Prostate gland (tissue), 2 donors: Measurements from ENCODE around the gene ESYT2.

Experiments
- POLR2AphosphoS5 ChIP-seq: sonication (generic); formaldehyde crosslinking; IDR thresholded peaks from one replicate; pipeline ENCODE4 v1.6.1; 2017; ENCODE audit warnings: antibody characterized with exemption
- TF ChIP-seq, protein P1 (sequence below), 4 experiments: fragments of 200-600 bp in 2 of 4; fragments of 450-650 bp in 2 of 4; sonication (generic) in 2 of 4; IDR thresholded peaks; 1 replicate in 3 of 4; 2 replicates in 1 of 4; pipeline ENCODE4 v1.5.1; 2016 to 2019; ENCODE audit warnings: antibody characterized with exemption in 4 of 4, mild to moderate bottlenecking in 2 of 4, moderate library complexity in 2 of 4

DNA sequence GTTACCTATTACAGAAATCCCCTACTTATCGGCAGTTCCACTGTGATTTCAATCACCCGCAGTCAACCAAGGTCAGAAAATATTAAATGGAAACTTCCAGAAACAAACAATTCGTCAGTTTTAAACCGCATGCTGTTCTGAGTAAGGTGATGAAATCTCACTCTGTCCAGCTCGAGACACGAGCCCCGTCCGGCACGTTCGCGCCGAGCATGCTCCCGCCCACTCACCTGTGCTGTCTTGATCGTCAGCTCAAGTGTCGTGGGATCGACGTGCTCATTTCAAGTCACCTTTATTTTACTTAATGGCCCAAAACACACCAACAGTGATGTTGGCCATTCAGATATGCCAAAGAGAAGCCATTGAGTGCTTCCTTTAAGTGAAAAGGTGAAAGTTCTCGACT is 21.2 kb downstream of the ESYT2 start:
- no peak for TF ChIP-seq POLR2AphosphoS5
- TF ChIP-seq, protein P1, sequence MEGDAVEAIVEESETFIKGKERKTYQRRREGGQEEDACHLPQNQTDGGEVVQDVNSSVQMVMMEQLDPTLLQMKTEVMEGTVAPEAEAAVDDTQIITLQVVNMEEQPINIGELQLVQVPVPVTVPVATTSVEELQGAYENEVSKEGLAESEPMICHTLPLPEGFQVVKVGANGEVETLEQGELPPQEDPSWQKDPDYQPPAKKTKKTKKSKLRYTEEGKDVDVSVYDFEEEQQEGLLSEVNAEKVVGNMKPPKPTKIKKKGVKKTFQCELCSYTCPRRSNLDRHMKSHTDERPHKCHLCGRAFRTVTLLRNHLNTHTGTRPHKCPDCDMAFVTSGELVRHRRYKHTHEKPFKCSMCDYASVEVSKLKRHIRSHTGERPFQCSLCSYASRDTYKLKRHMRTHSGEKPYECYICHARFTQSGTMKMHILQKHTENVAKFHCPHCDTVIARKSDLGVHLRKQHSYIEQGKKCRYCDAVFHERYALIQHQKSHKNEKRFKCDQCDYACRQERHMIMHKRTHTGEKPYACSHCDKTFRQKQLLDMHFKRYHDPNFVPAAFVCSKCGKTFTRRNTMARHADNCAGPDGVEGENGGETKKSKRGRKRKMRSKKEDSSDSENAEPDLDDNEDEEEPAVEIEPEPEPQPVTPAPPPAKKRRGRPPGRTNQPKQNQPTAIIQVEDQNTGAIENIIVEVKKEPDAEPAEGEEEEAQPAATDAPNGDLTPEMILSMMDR (IDR thresholded peaks at IDR 0.05) = no peak
